GM12878 (cell line): ENCODE results near the gene TCERG1L. TPM values are rescaled to one million over a fixed set of nuclear protein-coding genes. Genes with fewer than 3 reads are reported as not detected.
A peak's percentile ranks its signal among the peaks of the same experiment; 100 is the strongest.
"Not testable (repeated sequence)": the region's sequence is repeated elsewhere in the genome, so short reads cannot be mapped to it uniquely, and the experiment has no call there.

Experiments
- ATAC-seq: fragments of 200-7000 bp; cut with Tn5 transposase; 3 replicates; pipeline ENCODE4 v1.9.1; 2020; ENCODE audit warnings: mild to moderate bottlenecking, moderate library complexity
- BruUV-seq: library from RNA; stranded (reverse); fragments of 400-500 nt; replicated peaks from 2 replicates; lab custom pipeline; 2021; lab: Mats Ljungman, UMichigan
- CTCF ChIA-PET: fragments of 300-600 bp; sonication (Branson Sonifier 250); formaldehyde crosslinking; extraction: SDS; loops from one replicate; lab custom pipeline; 2021; ENCODE audit warnings: inconsistent platforms; lab: Yijun Ruan, JAX
- POLR2A ChIA-PET: fragments of 350-600 bp; formaldehyde crosslinking; extraction: SDS; loops from one replicate; lab custom pipeline; 2021; ENCODE audit warnings: inconsistent platforms; lab: Charles Lee
- RAD21 ChIA-PET: fragments of 300-600 bp; sonication (Branson Sonifier 250); formaldehyde crosslinking; loops from one replicate; lab custom pipeline; 2023; ENCODE audit warnings: antibody characterized with exemption; ENCODE audit not compliant: unreplicated experiment; lab: Charles Lee
- SMC1A ChIA-PET: fragments of 300-600 bp; sonication (Branson Sonifier 250); formaldehyde crosslinking; loops from one replicate; lab custom pipeline; 2023; ENCODE audit not compliant: unreplicated experiment, uncharacterized antibody; lab: Charles Lee
- DNase-seq: peaks from one replicate; pipeline ENCODE4 v3.0.0-alpha.2; 2011; ENCODE audit warnings: low read depth, low spot score
- FAIRE-seq: peaks from 3 replicates; lab custom pipeline; 2011; peaks lifted over from hg19 to GRCh38; lab: Jason Lieb, UNC
- H2AFZ ChIP-seq: 2 replicates; pipeline ENCODE4 v1.6.0; 2011; ENCODE audit warnings: low read depth, low read length, control low read depth; ENCODE audit not compliant: control insufficient read depth
- H3K27ac ChIP-seq: 2 replicates; pipeline ENCODE4 v1.5.1; 2011; ENCODE audit warnings: control low read depth; ENCODE audit not compliant: control insufficient read depth, insufficient read depth
- H3K27me3 ChIP-seq, 2 experiments: replicated peaks in 1 of 2; 2 replicates each; pipeline versions ENCODE4 v1.6.0 to v1.6.1; 2011; ENCODE audit warnings: low read length in 1 of 2; ENCODE audit not compliant: control insufficient read depth in 2 of 2, insufficient read depth in 2 of 2
- H3K36me3 ChIP-seq, 2 experiments: 2 replicates each; pipeline ENCODE4 v1.5.1; 2011; ENCODE audit warnings: low read length in 1 of 2; ENCODE audit not compliant: control insufficient read depth in 2 of 2, insufficient read depth in 2 of 2
- H3K4me1 ChIP-seq: 2 replicates; pipeline ENCODE4 v1.6.1; 2011; ENCODE audit warnings: mild to moderate bottlenecking, low read length, moderate library complexity, mixed read lengths; ENCODE audit not compliant: control insufficient read depth, insufficient read depth
- H3K4me2 ChIP-seq: 2 replicates; pipeline ENCODE4 v1.6.0; 2011; ENCODE audit warnings: control low read depth; ENCODE audit not compliant: control insufficient read depth, insufficient read depth
- H3K4me3 ChIP-seq: fragments of 200-600 bp; sonication (generic); 2 replicates; pipeline ENCODE4 v1.5.1; 2016
- H3K79me2 ChIP-seq: 2 replicates; pipeline ENCODE4 v1.6.0; 2011; ENCODE audit warnings: low read length; ENCODE audit not compliant: control insufficient read depth, insufficient read depth
- H3K9ac ChIP-seq: 2 replicates; pipeline ENCODE4 v1.8.0; 2011; ENCODE audit warnings: low read length, control low read depth, mixed read lengths; ENCODE audit not compliant: control insufficient read depth, insufficient read depth
- H3K9me3 ChIP-seq: replicated peaks from 3 replicates; pipeline ENCODE4 v1.5.1; 2011; ENCODE audit warnings: mild to moderate bottlenecking, low read length; ENCODE audit not compliant: control insufficient read depth, insufficient read depth
- H4K20me1 ChIP-seq: 2 replicates; pipeline ENCODE4 v1.6.0; 2011; ENCODE audit not compliant: control insufficient read depth, insufficient read depth
- E4F1 ChIP-seq: fragments of 450-650 bp; IDR thresholded peaks from 2 replicates; pipeline ENCODE4 v1.6.1; 2018; ENCODE audit warnings: borderline replicate concordance, mild to moderate bottlenecking; ENCODE audit not compliant: partially characterized antibody
- ESRRA ChIP-seq: IDR thresholded peaks from 2 replicates; pipeline ENCODE4 v1.6.1; 2012; ENCODE audit warnings: mild to moderate bottlenecking, low read length, improper control_type of control experiment
- KAT2A ChIP-seq: conservative IDR thresholded peaks from 2 replicates; pipeline ENCODE4 v1.6.1; 2011; ENCODE audit warnings: low read depth, low read length; ENCODE audit not compliant: control insufficient read depth
- POLR2A ChIP-seq: IDR thresholded peaks from 2 replicates; pipeline ENCODE4 v1.6.1; 2011; ENCODE audit warnings: low read depth, mild to moderate bottlenecking, low read length
- REST ChIP-seq: IDR thresholded peaks from 2 replicates; pipeline ENCODE4 v1.6.1; 2012; ENCODE audit warnings: mild to moderate bottlenecking, low read depth, low read length
- TBL1XR1 ChIP-seq: IDR thresholded peaks from 2 replicates; pipeline ENCODE4 v1.6.1; 2012; ENCODE audit warnings: low read depth, low read length, improper control_type of control experiment
- ZNF207 ChIP-seq: fragments of 450-650 bp; IDR thresholded peaks from 2 replicates; pipeline ENCODE4 v1.6.1; 2014; ENCODE audit warnings: antibody characterized with exemption, mild to moderate bottlenecking, borderline replicate concordance
- ZZZ3 ChIP-seq: IDR thresholded peaks from 2 replicates; pipeline ENCODE4 v1.6.1; 2011; ENCODE audit warnings: low read depth; ENCODE audit not compliant: control insufficient read depth, insufficient read length
- WGBS: methylation state at CpG from one replicate; pipeline ENCODE4 v1.1.6; 2016; ENCODE audit warnings: low lambda C conversion rate; ENCODE audit not compliant: insufficient replicate concordance, insufficient coverage; ENCODE audit errors: missing lambda C conversion rate; 5-methylcytosine and 5-hydroxymethylcytosine counted together
- in situ Hi-C: fragments of 300-500 bp; cut with MboI; formaldehyde crosslinking; loops from 9 replicates; pipeline ENCODE4 v1.14.3; 2018; ENCODE audit warnings: mixed read lengths
- intact Hi-C: fragments of 100-400 bp; cut with micrococcal nuclease; formaldehyde crosslinking; loops from one replicate; pipeline ENCODE4 v1.14.2; 2022; ENCODE audit not compliant: unreplicated experiment
- polyA plus RNA-seq, 11 experiments: library from polyadenylated mRNA; depleted of rRNA in 4 of 11; unstranded in 6 of 11; stranded (reverse) in 5 of 11; fragments of >200 nt; fragmentation: Nextera tagmentation in 4 of 11; fragmentation: Illumina TruSeq in 1 of 11; extraction: Ambion mirVana in 4 of 11; extraction: Trizol in 1 of 11; gene quantifications; 1 replicate in 1 of 11; 2 replicates in 10 of 11; pipeline versions ENCODE4 v1.2.1 to v1.2.3, GENCODE V29; 2011 to 2016; ENCODE audit warnings: inconsistent platforms in 2 of 11, missing spikeins in 2 of 11, low read depth in 1 of 11
- total RNA-seq, 4 experiments: library from RNA; depleted of rRNA in 3 of 4; stranded (reverse); fragments of >200 nt in 3 of 4; fragmentation: Illumina TruSeq in 1 of 4; extraction: Trizol in 1 of 4; gene quantifications; 2 replicates each; pipeline versions ENCODE4 v1.2.1 to v1.2.3, GENCODE V29; 2013 to 2021

The TCERG1L gene
- total and polyA plus RNA-seq, 10 of the 15 experiments (the other 5 are each of a cell fraction or from before 2014, with no cell fraction given), result not detected

GRCh38 chr10:131100418-131101410, 210.8 kb downstream of the TCERG1L start:
- peak; percentile 75 for FAIRE-seq
- BruUV-seq, POLR2A ChIA-PET, H2AFZ ChIP-seq, H3K4me1 ChIP-seq, H3K9me3 ChIP-seq, H3K27me3 ChIP-seq, RAD21 ChIA-PET, DNase-seq, in situ Hi-C loops, CTCF ChIA-PET, H3K27ac ChIP-seq, H3K4me3 ChIP-seq, intact Hi-C loops, H4K20me1 ChIP-seq, H3K4me2 ChIP-seq, ATAC-seq, H3K79me2 ChIP-seq, SMC1A ChIA-PET, H3K9ac ChIP-seq, H3K36me3 ChIP-seq: not testable (repeated sequence)
- WGBS, result 24% methylated on average over 16 of the region's 16 CpGs

- H3K4me1 ChIP-seq, result no peaks in the 10 kb centered on the region
- H3K9me3 ChIP-seq, result no peaks in the 10 kb centered on the region; the same call in 2 of the 3 replicates
- ChIA-PET CTCF (no interaction called here), RAD21 (no interaction called here), POLR2A (no interaction called here), SMC1A (no interaction called here)
- 9% methylated on average over 11 of the region's 11 CpGs for WGBS
- in situ Hi-C loops, result no loop called here
- no peak overlapping the region for H3K4me3 ChIP-seq
- no peaks in the 10 kb centered on the region for H3K36me3 ChIP-seq
- no peak overlapping the region for H2AFZ ChIP-seq
- H3K4me2 ChIP-seq, result no peak overlapping the region
- H3K79me2 ChIP-seq, result no peaks in the 10 kb centered on the region
- no peaks in the 10 kb centered on the region for H4K20me1 ChIP-seq
- DNase-seq, result no peak
- H3K27ac ChIP-seq, result no peak overlapping the region
- intact Hi-C loops, result no loop called here
- no peak for FAIRE-seq
- no peak overlapping the region for H3K9ac ChIP-seq
- H3K27me3 ChIP-seq, result no peaks in the 10 kb centered on the region
- ATAC-seq, result no peak
- BruUV-seq, result no TSS peak
- TF ChIP-seq POLR2A, result no peak
- TF ChIP-seq TBL1XR1, result no peak
- TF ChIP-seq REST, result no peak
- TF ChIP-seq ESRRA, result no peak
- no peak for TF ChIP-seq ZNF207
- no peak for TF ChIP-seq KAT2A
- no peak for TF ChIP-seq ZZZ3
- no peak for TF ChIP-seq E4F1
Measured at GRCh38 chr10:131099028-131099726, 212.3 kb downstream of the TCERG1L start.
